Esophagus muscularis mucosa (tissue), 3 donors: ENCODE measurements around the gene CEP350.

Experiments
- POLR2A ChIP-seq: fragments of 450-650 bp; IDR thresholded peaks from one replicate; pipeline ENCODE4 v1.6.1; 2017; ENCODE audit warnings: antibody characterized with exemption, moderate library complexity, mild to moderate bottlenecking, low read depth
- POLR2AphosphoS5 ChIP-seq, 2 donors: sonication (generic); formaldehyde crosslinking; IDR thresholded peaks; one replicate each; pipeline ENCODE4 v1.6.1; 2017; ENCODE audit warnings: antibody characterized with exemption in 2 of 2
- TF ChIP-seq, protein P1 (sequence below), 3 experiments: fragments of 200-600 bp in 2 of 3; fragments of 450-650 bp in 1 of 3; sonication (generic) in 2 of 3; IDR thresholded peaks; one replicate each; pipeline ENCODE4 v1.5.1; 2017 to 2019; ENCODE audit warnings: antibody characterized with exemption in 3 of 3, mild to moderate bottlenecking in 2 of 3, moderate library complexity in 1 of 3

DNA sequence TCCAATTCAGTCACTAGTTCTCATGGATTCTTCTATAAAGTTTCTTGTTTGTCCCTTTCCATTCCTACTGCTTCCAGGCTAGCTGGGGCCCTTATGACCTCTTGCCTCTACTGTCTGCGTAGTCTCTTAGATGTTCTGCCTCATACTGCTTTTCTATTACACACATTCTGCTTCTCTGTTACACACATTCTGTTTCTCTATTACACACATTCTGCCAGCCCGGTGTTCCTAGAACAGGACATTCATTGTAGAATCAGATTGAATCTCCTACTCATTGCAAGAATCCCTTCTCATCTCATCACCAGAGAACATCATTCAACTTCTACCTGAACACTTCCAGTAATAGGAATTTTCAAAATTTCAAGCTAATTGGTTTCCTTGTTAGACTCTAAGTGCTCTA, 130.7 kb downstream of the CEP350 start:
- TF ChIP-seq, protein P1, sequence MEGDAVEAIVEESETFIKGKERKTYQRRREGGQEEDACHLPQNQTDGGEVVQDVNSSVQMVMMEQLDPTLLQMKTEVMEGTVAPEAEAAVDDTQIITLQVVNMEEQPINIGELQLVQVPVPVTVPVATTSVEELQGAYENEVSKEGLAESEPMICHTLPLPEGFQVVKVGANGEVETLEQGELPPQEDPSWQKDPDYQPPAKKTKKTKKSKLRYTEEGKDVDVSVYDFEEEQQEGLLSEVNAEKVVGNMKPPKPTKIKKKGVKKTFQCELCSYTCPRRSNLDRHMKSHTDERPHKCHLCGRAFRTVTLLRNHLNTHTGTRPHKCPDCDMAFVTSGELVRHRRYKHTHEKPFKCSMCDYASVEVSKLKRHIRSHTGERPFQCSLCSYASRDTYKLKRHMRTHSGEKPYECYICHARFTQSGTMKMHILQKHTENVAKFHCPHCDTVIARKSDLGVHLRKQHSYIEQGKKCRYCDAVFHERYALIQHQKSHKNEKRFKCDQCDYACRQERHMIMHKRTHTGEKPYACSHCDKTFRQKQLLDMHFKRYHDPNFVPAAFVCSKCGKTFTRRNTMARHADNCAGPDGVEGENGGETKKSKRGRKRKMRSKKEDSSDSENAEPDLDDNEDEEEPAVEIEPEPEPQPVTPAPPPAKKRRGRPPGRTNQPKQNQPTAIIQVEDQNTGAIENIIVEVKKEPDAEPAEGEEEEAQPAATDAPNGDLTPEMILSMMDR (IDR thresholded peaks at IDR 0.05) = no peak
- TF ChIP-seq POLR2A (no peak), POLR2AphosphoS5 (IDR thresholded peaks at IDR 0.05) (no peak)
